GM18870 (cell line): ENCODE results near the gene KCNIP1.

Source experiments
- ATAC-seq: cut with Tn5 transposase; IDR thresholded peaks from one replicate; pipeline ENCODE4 v1.9.1; 2021; ENCODE audit warnings: moderate library complexity; ENCODE audit not compliant: unreplicated experiment

Gene KCNIP1

DNA sequence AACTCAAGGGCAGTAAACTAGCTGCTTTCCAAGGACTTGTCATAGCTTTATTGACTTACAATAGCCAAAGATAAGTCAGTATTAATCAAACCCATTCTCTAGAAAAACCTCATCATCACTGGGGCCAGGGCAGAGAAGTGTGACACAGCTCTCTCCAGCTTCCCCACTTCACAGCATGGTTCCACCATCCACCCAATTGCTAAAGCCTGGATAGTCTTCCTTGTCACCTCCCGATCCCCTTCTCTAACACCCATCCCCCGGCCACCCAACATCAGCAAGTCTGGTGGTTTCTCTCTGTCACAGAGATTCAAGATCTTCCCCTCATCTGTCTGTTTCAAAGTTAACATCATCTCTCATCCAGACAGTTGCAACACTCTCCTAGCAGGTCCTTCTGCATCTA is 191.1 kb downstream of the KCNIP1 start:
- ATAC-seq, result no peak

DNA sequence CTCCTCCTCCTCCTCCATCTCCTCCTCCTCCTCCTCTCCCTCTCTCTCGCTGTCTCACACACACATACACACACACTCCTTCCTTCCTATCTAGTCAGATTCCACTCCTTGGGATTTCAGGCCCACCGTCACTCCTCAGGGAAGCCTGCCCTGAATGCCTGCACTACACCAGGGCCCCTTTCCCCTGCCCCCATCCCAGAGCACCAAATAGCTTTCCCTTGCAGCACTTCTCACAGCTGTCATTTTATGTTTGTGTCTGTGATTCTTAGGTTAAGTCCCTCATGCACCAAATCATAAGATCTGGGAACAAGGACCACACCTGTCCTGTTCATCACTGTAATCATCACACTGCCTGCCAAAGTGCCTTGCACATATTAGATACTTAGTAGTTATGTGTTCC is 193.2 kb downstream of the KCNIP1 start:
- ATAC-seq, result no peak

DNA sequence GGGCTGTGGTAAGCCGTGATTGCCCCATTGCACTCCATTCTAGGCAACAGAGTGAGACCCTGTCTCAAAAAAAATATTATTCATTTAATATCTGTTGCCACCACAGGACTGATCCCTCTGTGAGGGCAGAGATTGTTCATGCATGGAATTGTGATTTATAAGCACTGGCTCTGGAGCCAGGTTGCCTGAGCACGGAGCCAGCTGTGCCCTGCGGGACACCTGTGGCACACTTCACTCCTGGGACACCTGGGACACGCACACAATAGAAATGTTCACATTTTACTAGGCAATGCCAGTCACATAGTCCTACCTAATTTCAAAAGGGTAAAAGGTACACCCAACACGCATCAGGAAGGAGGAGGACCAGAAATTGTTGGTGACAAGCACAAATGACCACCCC is 196.7 kb downstream of the KCNIP1 start:
- no peak for ATAC-seq

DNA sequence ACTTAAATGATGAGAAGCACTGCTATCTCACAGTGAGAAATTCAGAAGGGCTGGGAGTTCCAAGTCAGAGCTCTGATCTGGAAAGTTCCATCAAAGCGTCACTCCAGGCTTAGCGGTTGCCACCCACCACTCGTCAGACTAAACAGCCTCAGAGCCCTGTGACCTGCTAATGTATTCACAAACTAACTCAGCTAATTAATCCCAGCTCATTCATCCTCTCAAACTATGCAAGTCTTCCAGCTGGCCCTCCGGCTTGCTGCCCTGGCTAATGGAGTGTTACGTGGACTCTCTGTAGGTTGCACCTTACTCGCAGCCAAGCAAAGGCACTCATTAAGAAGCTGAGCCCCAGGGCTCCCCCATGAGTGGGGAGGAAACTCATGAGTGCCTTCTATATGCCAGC is 197.5 kb downstream of the KCNIP1 start:
- ATAC-seq, result no peak

DNA sequence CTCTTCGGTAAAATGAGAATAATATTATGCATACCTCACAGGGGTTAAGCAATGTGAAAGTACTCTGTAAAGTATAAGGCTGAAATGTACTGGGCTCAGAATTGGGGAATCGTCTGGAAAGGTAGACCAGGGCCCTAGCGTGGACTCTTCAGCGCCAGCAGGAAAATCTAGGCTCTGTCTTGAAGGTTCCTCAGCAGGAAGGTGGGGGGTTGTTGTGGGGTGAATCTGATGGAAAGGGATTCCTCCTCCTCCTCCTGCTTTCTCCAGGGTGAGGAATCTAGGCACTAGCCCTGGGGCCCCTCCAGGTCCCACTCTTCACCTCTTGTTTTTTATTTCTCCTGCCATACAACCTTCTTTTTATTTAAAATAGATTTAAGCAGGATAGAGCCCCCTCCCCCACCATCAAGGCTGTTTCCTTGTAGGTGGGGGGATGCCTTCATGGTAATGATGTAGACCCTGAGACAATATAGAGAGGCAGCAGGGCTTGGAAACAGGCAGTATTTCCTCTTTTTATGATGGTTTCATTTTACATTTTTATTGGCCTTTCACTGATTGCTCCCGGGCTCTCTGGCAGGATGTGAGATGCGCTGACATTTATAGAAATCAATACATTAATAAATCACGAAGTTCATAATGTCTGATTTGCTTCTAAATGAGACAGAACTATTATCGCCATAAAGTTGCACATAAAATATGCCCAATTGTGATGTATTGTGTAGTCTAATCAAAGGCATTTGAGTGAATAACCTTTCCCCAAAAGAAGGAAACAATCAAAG is 200.8 kb downstream of the KCNIP1 start:
- no peak for ATAC-seq

DNA sequence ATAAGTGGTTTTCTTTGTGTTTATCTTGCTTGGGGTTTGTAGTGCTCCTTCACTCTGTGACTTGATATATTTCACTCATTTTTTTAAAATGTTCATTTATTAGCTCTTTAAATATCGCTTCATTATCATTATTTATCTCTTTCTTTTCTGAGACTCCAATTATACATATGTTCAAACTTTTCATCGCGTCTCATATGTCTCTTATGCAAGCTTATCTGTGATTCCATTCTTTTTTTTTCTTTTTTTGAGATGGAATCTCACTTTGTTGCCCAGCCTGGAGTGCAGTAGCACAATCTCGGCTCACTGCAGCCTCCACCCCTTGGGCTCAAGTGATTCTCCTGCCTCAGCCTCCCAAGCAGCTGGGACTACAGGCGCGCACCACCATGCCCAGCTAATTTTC is 205.8 kb downstream of the KCNIP1 start:
- ATAC-seq, result no peak

DNA sequence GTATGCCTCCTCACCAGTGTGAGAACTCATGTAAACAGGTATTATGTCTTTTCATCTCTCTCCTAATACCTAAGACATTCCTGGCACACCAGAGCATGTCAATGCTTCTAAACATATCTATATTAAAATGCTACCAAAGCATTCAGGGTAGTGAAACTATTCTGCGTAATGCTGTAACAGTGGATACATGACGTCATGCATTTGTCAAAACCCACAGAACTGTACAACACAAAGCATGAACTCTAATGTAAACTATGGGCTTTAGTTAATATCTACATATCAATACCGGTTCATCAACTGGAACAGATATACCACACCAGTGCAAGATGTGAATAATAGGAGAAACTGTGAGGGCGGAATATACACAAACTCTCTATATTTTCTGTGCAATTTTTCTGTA is 207.5 kb downstream of the KCNIP1 start:
- no peak for ATAC-seq

DNA sequence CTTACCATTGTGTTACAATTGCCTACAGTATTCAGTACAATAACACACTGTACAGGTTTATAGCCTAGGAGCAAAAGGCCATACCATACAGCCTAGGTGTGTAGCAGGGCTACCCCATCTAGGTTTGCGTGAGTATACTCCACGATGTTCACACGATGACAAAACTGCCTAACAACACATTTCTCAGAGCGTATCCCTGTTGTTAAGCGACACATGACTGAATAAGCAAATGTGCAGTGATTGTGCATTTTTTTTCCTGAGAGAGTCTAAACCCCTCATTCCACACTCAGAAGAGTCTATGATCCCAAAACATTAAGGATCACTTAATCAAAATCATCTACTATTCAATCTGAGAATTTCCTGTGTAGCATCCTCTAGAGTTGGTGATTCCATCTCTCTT is 211.3 kb downstream of the KCNIP1 start:
- no peak for ATAC-seq

DNA sequence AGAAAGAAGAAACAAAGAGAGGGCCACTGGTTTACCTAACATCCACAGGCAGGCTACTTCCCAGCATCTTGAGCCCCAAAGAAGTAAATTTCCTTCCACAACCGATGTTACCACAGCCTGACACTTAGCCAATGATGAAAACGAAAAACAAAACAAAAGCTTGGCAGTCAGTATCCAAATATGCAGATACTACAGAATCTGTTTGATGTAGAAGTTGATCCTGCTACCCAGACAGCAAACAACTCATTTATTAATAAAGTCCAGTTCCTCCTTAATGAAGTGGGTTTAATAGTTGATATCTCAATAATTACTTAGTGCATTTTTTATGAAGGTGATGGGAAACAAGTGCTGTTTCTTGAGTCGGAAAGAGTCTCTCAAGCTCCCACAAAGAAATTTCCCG is 212.6 kb downstream of the KCNIP1 start:
- no peak for ATAC-seq

DNA sequence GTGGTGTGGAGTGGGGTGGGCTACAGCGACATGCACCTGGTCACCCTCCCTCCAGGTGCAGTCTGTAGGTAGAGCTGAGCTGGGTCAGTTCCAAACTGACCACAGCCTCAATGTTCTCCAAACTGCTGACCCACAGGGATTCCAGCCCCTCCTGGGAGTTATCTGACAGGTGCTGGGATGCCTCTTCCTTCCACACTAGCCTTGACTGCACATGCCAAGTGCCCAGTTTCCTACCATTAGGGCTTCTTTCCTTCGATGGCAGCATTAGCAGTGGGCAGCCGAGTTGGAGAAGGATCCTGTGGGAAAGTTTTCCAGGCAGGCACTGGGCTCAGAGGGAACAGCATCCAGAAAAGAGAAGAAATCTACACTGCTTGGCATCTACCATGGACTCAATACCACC is 215.7 kb downstream of the KCNIP1 start:
- no peak for ATAC-seq

DNA sequence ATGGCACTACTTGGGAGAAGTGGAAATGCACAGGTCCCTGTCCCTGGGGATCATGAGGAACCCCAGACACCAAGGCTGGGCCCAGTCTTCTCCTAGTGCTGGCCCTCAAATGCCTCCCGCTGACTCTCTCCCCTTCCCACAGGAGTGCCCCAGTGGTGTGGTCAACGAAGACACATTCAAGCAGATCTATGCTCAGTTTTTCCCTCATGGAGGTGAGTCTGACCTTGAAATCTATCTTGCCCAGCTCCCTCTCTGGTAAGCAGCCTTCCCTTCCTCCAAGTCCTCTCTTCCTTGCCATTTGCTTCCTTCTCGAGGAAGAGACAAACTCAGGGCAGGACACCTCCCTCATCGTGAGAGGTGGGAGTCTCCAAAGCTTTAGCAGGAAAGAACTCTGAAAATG is 216.4 kb downstream of the KCNIP1 start:
- ATAC-seq, result no peak

DNA sequence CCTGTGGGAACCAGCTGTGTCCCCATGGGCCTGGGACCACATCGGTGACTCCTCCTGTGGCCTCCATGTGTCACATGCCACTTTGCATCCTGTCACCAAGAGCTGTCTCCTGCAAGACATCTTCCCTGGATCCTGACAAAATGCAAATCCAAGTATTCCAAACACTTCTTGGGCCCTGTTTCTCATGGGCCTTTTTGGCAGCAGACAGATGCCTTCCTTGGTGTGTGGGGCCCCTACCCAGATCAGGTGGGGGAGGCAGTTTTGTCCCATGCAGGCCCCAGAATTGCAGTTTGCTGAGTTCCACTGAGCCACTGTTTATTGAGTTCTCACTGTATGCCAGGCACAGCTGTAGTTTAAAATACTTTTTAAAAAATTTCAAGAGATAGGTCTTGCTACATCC is 217.2 kb downstream of the KCNIP1 start:
- ATAC-seq, result no peak

DNA sequence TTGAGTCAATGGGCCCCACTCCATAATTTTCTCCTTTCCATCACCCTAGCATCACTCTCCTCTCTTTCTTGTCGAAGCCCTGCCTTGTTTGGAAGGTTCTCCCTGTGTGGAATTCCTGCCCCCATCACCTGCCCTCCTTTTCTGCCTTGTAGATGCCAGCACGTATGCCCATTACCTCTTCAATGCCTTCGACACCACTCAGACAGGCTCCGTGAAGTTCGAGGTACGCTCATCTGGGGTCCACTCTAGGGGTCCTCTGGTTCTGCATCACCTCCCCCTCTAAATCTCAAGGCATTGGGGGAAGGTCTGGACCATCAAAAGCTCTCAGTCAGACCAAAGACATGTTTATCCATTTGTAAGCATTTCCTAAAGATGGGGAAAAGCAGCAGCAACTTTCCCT is 217.9 kb downstream of the KCNIP1 start:
- no peak for ATAC-seq

DNA sequence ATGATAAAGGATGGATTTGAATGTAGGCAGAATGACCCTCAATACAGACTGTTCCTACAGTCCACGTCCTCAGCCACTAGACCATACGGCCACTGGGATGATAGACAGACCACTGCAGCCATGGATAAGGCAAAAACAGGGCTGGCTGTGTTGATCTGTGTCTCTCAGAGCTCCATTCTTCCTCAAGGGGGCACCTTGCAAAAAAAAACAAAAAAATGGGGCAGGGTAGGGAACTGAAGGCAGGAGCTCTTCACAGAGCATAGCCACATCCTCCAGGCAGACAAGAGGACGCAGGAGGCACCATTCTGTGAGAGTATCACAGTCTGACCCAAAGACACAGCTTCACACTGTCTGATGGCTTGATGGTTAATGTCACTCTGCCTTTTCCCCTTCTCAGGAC is 218.5 kb downstream of the KCNIP1 start:
- ATAC-seq, result no peak

DNA sequence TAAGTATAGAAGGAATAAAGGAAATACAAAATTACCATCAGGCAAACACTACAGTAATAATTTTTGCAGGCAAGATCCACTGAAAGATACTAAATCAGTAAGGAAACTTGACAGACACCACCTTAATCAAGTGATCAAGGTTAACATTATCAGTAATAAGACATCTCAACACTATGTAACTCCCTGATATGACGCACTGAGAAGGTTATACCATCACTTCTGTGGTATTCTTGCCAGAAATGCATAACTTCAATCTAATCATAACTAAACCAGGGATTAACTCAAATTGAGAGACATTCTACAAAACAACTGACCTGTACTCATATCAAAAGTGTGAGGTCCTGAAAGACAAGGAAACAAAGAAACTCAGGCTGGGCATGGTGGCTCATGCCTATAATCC is 227.2 kb downstream of the KCNIP1 start:
- ATAC-seq, result no peak

DNA sequence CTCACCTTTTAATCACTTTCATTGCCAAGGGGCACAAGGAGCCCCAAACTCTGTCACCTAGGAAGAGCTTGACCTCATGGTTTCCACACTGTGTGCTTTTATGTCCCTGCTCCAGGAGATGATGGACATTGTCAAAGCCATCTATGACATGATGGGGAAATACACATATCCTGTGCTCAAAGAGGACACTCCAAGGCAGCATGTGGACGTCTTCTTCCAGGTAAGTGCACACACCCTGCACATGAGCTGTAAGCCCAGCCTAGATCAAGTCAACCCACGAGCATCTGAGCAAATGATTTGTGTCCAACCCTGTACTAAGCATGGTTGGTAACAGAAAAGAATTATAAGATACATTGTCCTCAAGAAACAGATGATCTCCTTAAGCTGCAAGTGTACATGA is 228.9 kb downstream of the KCNIP1 start:
- no peak for ATAC-seq

DNA sequence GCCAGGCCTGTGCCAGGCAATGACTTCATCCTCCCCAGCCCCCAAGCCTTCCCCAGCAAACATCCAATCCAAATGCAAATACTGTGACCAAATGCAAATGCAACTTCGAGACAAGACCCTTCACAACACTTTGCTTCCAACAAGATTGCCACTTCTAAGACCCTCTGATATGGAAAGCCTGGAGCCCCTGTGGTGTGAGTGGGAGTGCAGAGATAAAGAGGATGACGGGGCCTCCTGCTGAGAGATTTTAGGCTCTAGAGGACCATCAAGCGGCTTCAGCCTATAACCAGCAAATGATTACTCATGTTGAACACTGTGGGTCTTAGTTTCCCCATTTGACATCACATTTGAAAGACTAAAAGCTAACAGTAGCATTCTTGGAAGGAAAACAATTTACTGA is 233.1 kb downstream of the KCNIP1 start:
- no peak for ATAC-seq

DNA sequence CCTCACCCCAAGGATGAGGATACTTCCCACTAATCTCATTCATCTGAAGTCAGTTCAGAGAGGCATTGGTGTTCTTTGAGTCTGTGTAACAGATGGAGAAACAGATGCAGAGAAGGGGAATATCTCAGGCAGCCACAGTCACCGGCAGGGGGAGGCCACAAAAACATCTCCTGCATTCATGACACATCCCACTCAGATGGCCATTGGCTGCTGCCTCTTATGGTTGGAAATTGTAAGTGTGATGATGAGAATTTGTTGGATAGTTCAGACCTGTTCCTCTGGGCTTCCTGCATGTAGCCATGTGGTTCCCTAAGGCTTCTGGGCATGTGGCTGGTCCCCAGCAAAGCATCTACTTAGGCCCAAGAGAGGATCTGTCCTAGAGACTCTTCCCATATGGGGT is 233.8 kb downstream of the KCNIP1 start:
- no peak for ATAC-seq

DNA sequence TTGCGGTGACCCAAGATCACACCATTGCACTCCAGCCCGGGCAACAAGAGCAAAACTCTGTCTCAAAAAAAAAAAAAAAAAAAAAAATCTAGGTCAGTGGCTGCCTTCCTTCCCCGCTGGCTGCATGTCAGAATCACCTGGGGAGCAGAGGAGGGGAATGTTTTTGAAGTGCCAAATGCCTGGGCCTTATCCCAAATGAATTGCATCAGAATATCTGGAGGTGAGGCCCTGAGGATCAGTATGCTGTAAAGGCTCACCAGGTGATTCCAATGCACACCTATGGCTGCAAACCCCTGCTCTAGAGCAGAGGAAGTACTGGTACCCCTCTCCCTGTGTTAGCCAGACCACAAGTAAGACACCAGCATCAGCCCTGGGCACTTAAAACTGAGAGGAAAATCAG is 235.0 kb downstream of the KCNIP1 start:
- ATAC-seq, result no peak

DNA sequence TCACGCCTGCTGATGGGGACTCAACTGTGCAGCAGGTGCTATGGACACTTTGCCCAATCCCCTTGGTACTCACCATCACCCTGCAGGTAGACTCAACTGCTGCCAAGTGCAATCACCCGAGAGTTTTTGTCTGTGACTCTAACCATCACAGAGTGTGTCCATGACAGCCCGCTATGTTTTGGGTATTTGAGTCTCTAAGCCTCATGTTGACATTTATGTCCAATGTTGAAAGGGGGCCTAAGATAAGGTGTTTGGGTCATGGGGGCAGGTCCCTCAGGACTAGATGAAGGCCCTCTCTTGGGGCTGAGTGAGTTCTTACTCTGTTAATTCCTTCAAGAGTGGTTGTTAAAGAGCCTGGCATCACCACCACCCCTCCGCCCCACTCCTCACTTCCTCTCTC is 235.6 kb downstream of the KCNIP1 start:
- no peak for ATAC-seq

DNA sequence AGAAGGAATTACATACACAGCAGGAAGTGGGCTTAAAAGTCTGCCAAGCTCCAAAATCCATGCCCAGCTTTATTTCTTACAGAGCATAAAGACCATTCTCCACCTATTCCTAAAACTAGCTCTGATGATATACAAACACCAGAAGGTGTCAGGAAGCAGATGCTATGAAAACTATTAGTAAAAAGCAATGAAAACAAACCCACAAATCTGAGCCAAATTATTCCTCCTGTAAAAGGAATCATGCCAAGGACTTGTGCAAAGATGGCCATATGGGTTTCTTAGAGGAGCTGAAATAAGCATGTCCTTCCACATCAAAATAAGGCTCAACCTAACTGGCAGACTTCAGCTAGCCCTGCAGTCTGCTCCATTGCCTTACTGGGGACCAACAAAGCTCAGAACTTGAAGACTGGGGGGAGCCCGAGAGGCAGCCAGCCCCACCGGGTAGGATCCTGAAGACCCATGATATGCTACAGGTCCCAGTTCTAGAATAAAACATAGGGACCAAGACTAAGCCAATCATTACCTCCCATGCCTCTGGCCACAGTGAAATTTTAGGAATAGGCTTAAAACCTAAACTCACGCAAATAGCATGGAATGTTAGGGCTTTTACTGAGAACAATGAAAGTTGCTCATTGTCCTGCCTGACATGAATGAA is 236.9 kb downstream of the KCNIP1 start:
- ATAC-seq, result no peak

DNA sequence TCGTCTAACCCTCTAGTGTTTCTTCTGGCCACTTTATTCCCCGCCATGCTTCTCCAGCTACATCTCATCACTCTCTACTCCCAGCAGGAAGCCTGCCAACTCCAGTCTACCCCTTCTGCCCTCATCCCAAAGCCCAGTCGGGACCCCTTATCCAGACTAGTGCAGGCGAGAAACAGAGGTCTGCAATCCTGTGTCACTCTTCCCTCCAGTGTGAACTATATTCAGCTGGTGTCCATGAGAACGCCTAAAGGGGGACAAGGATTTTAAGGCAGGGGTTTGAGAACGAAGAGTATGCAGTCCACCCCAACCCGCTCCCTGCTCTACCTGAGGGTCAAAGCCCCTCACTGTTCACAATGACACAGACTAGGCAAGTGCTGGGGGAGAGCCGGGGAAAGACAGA is 238.0 kb downstream of the KCNIP1 start:
- ATAC-seq, result no peak

DNA sequence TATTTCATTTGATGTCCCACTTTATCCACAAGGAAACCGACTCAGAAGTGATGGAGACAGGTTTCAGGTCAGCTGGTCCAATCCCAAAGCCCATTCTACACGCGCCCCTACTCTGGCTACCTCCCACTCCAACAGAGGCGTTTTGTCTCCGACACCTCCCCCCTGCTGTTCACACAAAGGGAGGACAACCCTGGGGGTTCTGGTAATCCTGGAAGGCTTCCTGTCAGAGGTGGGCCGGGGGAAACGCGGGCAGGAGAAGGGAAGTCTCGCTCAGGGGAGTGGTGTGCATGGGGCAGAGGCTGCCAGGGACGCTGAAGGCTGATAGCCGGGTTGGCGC is 240.0 kb downstream of the KCNIP1 start:
- ATAC-seq, result no peak
